NCI-H1694 (cell line): ENCODE data around the gene ZBTB20.

ENCODE experiments used
- DNase-seq: peaks from one replicate; lab custom pipeline; 2025; lab: John Stamatoyannopoulos, UW

Gene ZBTB20

GRCh38 chr3:114928989-114929640, 218.0 kb downstream of the ZBTB20 start:
- DNase-seq: no peak

DNA sequence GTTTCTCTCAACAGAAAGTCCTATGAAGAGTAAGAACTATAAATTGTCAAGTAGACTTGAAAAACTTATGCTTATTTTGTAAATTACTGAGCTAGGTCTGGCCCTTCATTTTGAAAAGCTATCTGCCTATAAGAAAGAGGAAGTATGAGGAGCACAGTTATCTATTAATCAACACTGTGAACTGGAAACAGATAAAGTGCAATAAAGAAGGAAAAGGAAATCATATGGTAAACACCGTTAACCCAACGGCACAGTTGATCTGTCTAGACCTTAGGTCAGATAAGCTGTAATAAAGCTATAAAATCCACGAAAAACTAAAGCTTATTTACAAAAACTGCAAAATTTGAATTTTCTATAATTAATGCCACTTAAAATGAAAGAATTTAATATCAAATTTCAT, 242.5 kb downstream of the ZBTB20 start:
- no peak for DNase-seq

DNA sequence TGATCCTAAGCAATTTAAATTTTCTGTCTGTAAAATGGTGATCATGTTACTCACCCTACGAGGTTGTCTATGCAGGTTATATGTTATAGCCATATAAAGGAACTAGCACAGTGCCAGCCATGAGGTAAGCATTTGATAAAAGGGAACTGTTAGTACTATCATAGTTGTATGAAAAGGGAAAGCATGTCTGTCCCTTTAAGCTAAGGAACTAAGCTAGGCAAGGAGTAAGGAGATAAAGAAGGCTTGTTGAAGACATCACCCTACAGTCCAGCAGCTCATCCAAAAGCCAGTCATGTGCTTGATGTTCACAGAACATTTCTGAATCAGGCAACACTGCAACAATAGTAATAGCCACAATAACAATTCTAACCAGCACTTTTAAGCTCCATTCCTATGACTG, 243.9 kb downstream of the ZBTB20 start:
- no peak for DNase-seq

- DNase-seq: no peak
These were observed 244.4 kb downstream of the ZBTB20 start for GRCh38 chr3:114902691-114903101.

- DNase-seq: no peak
These were observed 246.2 kb downstream of the ZBTB20 start for GRCh38 chr3:114900908-114901307.

GRCh38 chr3:114899186-114899931, 247.7 kb downstream of the ZBTB20 start:
- DNase-seq: no peak

GRCh38 chr3:114896978-114897377, 250.1 kb downstream of the ZBTB20 start:
- DNase-seq: no peak

GRCh38 chr3:114893361-114893760, 253.7 kb downstream of the ZBTB20 start:
- DNase-seq: no peak

- DNase-seq: peak; percentile 44
These were observed 254.2 kb downstream of the ZBTB20 start for GRCh38 chr3:114892880-114893279.

GRCh38 chr3:114892131-114892879, 254.8 kb downstream of the ZBTB20 start:
- DNase-seq: peak; percentile 82

GRCh38 chr3:114887806-114888205, 259.3 kb downstream of the ZBTB20 start:
- no peak for DNase-seq

DNA sequence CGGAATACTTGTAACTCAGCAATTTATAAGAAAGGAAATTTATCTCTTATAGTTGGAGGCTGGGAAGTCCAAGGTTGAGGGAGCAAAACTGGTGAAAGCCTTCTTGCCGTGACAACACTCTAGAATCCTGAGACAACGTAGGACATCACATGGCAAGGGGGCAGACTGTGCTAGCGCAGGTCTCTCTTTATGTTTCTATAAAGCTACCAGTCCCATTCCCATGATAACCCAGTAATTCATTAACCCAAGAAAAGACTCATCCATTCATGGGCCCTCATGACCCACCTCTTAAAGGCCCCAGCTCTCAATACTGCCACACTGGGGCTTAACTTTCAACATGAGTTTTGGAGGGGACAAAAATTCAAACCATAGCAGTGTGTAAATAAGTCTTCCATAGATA, 260.2 kb downstream of the ZBTB20 start:
- DNase-seq: no peak

GRCh38 chr3:114884213-114884923, 262.7 kb downstream of the ZBTB20 start:
- DNase-seq: no peak

DNA sequence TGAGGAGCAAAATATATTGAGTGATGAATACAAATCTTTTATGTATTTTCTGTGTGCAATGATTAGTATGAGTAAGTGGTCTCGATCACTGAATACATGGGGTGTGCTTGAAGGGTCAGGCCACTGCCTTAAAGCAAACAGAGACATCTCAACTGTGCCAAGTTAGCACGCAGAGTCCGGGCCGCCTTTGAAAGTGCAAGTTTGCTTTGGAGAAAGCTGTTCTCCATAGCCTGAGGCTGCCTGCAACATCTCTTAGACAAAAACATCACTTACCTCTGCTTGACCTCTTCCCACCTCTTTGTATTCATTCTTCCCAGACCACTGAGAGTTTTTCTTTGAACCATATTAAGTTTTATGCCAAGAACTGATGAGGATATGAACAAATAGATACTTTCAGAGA, 267.0 kb downstream of the ZBTB20 start:
- no peak for DNase-seq

DNA sequence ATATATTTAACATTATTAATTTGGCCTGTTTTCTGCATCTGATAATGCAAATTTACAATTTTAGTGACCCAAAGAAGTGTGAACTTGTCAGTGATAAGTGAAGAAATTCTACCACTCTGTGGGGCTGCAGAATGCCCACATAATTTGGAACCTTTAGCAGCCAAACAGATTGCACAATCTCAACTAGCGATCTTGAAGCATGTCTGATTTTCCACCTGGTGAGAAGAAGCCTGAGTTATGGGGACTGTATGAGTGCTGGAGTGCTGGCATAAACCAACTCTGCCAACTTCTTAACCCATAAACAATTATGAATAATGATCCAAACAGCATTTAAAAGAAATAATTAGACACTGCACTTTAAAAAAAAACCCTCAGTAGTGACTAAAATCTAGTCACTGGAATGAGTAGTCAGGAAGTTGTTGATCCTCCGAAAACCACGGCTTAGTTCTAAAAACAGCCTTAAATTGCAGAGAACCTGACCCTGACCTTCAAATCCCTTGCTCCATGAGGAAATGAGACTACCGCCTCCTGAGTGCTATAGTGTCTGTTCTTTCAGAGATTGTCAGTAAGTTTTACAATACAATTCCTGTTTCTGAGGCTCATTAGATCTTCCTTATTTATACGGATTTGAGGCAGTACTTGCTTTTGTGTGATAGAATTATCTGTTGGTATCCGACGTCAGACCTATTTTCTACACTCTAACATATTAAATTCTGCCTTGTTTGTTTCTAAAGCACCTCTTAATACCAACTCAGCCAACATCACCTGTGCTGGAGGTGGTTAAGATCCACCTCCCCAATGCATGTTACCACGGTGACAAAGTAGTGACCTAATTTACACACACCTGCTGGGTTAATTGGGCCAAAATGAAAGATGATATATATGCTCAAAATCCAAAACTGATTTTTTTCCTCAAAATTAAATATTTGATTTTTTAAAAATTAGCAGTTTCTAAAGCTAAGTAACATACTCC, 267.7 kb downstream of the ZBTB20 start:
- DNase-seq: no peak

DNA sequence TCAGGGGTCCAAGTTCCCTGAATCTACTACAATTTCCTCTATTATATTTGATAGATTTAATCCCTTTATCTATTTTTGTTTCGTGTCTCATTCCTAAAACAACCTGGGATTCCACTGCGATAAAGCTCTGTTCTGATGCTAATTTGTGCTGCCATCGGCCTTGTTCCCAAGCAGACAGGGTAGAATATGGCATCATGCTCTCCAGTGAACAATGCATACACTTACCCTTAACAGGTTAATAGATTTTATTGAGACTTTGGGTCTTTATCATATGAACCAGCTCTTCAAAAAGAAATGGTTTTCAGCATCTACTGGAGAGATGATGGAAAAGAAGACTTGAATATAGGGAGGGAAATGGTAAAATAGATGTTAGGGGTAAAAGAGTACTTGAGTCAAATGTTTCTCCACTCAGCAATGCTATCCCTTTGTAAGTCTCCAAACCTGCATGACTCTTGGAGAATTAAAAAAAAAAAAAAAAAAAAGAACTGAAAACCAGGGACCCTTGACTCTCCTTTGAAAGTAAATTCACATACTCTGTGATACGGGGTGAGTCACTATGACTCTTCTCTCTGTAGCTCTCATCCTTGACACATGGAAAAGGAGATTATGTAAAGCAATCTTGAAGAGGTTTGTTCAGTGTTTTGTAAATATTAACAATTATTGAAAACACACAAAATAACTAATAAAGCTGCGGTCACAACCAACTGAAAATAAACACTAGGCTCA, 268.8 kb downstream of the ZBTB20 start:
- DNase-seq: no peak

GRCh38 chr3:114877378-114878113, 269.5 kb downstream of the ZBTB20 start:
- DNase-seq: no peak

DNA sequence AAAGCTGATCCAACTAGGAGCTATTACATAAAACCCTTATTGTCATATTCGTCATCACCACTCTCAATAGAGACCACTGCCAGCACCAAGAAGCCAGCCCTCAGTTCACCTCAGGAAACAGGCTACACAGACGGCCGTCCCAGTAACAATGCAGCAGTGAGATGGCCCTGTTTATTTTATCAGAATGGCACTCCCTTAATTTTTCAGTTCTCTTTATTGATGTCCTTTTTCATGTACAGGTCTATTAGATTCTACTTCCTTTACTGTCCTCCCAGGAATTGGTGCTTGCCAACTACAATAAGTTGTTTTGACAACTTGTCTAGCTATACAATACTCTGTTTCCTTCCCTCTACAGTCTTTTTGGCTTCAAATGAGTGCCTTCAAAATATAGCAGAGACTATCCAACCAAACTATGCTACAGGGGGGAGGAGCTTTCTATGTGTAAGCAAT, 272.5 kb downstream of the ZBTB20 start:
- DNase-seq: no peak

GRCh38 chr3:114873591-114873990, 273.5 kb downstream of the ZBTB20 start:
- DNase-seq: no peak

DNA sequence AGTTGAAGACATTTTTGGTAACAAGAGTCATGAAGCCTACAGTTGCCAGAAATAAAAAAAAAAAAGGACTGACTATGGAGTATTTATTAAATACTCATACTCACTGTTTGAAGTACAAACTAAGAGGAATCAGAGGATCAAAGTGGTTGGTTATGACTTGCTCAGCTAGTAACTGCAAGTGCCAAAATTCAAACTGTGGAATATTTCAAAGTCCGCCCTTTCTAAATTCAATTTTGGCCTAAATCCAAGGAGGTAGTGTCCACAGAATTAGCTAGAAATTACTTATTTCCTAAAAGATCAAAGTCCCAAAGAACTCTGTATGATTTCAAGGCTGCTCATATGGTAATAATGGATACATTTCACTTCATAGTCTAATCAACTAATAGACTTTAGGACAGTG, 274.5 kb downstream of the ZBTB20 start:
- DNase-seq: no peak
